Thymus (tissue), 11 donors: Measurements from ENCODE around the gene MCM9. TPM values are rescaled to one million over a fixed set of nuclear protein-coding genes. Genes with fewer than 3 reads are reported as not detected.

Source experiments
- DNase-seq, 9 donors: peaks; one replicate each; pipeline ENCODE4 v3.0.0-alpha.2; 2013; ENCODE audit warnings: low spot score in 9 of 9, low read depth in 6 of 9, missing footprints in 1 of 9
- H3K27ac ChIP-seq, 2 donors: one replicate each; pipeline ENCODE4 v1.5.1; 2013; ENCODE audit warnings: control low read depth in 1 of 2, low read depth in 1 of 2, low read length in 1 of 2, mild to moderate bottlenecking in 1 of 2, moderate library complexity in 1 of 2
- H3K27me3 ChIP-seq, 2 donors: one replicate each; pipeline ENCODE4 v1.5.1; 2013; ENCODE audit warnings: low read length in 1 of 2; ENCODE audit not compliant: control insufficient read depth in 2 of 2, insufficient read depth in 1 of 2
- H3K36me3 ChIP-seq, 2 donors: one replicate each; pipeline ENCODE4 v1.5.1; 2013; ENCODE audit warnings: low read length in 1 of 2, mild to moderate bottlenecking in 1 of 2, moderate library complexity in 1 of 2; ENCODE audit not compliant: control insufficient read depth in 2 of 2, insufficient read depth in 2 of 2
- H3K4me1 ChIP-seq, 2 donors: one replicate each; pipeline ENCODE4 v1.5.1; 2013; ENCODE audit warnings: low read length in 2 of 2; ENCODE audit not compliant: control insufficient read depth in 2 of 2, insufficient read depth in 2 of 2
- H3K4me3 ChIP-seq, 2 donors: one replicate each; pipeline ENCODE4 v1.5.1; 2013; ENCODE audit warnings: low read length in 2 of 2, control low read depth in 1 of 2, mild to moderate bottlenecking in 1 of 2
- H3K9me3 ChIP-seq, 2 donors: one replicate each; pipeline ENCODE4 v1.5.1; 2013; ENCODE audit warnings: low read length in 1 of 2, mild to moderate bottlenecking in 1 of 2; ENCODE audit not compliant: control insufficient read depth in 2 of 2, insufficient read depth in 1 of 2
- WGBS: extraction: QIAGEN DNeasy Blood & Tissue Kit; methylation state at CpG from one replicate; pipeline ENCODE4 v1.1.7; 2013; 5-methylcytosine and 5-hydroxymethylcytosine counted together
- polyA plus RNA-seq: library from polyadenylated mRNA; stranded (reverse); fragments of 200-250 nt; gene quantifications from one replicate; pipeline ENCODE4 v1.2.3, GENCODE V29; 2013
- total RNA-seq: library from RNA; stranded (reverse); fragments of 120-200 nt; gene quantifications from one replicate; pipeline ENCODE4 v1.2.4, GENCODE V29; 2013
- donor health status: healthy.

Gene MCM9
- total and polyA plus RNA-seq, 2 donors = 7.6 to 12.2 TPM

- Histone ChIP-seq H3K27ac (no peak overlapping the region), H3K4me3 (no peak overlapping the region), H3K36me3 (no peaks in the 10 kb centered on the region), H3K9me3 (no peaks in the 10 kb centered on the region), H3K4me1 (peaks cover 5 to 16% of the 10 kb centered on the region in 2 donors), H3K27me3 (no peaks in the 10 kb centered on the region)
- WGBS = 79% methylated on average over 5 of the region's 5 CpGs
- DNase-seq = no peak
These were observed 150.9 kb downstream of the MCM9 start for GRCh38 chr6:118783931-118784550.

- H3K27me3 ChIP-seq = no peaks in the 10 kb centered on the region
- H3K4me1 ChIP-seq = peaks cover 1 to 3% of the 10 kb centered on the region in 2 donors
- H3K36me3 ChIP-seq = no peaks in the 10 kb centered on the region
- no peak overlapping the region for H3K4me3 ChIP-seq
- WGBS = 94% methylated on average over 3 of the region's 3 CpGs
- H3K9me3 ChIP-seq = no peaks in the 10 kb centered on the region
- no peak for DNase-seq
- no peak overlapping the region for H3K27ac ChIP-seq
These were observed 152.3 kb downstream of the MCM9 start for GRCh38 chr6:118782651-118783050.

GRCh38 chr6:118781897-118782296 lies 153.1 kb downstream of the MCM9 start:
- Histone ChIP-seq H3K4me1 (peaks cover 0 to 5% of the 10 kb centered on the region in 2 donors), H3K27me3 (no peaks in the 10 kb centered on the region), H3K4me3 (no peak overlapping the region), H3K9me3 (no peaks in the 10 kb centered on the region), H3K36me3 (no peaks in the 10 kb centered on the region), H3K27ac (no peak overlapping the region)
- WGBS = 78% methylated on average over 2 of the region's 2 CpGs
- no peak for DNase-seq

DNA sequence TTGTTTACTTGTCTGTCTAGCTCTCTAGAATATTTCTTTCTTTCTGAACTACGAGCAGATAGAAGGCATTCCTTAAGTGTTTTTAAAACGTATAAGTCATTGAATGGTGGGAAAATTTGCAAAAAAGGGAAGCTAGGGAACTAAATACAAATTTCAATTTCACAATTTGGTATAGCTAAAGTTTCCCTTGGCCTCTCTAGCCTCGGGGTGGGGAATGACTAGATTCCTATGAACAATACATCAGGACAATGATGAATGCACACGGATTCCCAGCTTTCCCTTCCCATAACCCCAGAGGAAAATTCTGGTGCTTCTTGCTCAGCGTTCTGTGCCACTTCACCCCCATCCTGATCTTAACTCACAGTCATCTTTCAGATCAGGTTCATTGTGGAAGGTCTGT lies 154.3 kb downstream of the MCM9 start:
- Histone ChIP-seq H3K27ac (no peak overlapping the region), H3K4me3 (no peak overlapping the region), H3K9me3 (no peaks in the 10 kb centered on the region), H3K4me1 (peaks cover 0 to 8% of the 10 kb centered on the region in 2 donors), H3K27me3 (no peaks in the 10 kb centered on the region), H3K36me3 (no peaks in the 10 kb centered on the region)
- whole genome bisulfite sequencing = 78% methylated on average over 5 of the region's 5 CpGs
- no peak for DNase-seq

DNA sequence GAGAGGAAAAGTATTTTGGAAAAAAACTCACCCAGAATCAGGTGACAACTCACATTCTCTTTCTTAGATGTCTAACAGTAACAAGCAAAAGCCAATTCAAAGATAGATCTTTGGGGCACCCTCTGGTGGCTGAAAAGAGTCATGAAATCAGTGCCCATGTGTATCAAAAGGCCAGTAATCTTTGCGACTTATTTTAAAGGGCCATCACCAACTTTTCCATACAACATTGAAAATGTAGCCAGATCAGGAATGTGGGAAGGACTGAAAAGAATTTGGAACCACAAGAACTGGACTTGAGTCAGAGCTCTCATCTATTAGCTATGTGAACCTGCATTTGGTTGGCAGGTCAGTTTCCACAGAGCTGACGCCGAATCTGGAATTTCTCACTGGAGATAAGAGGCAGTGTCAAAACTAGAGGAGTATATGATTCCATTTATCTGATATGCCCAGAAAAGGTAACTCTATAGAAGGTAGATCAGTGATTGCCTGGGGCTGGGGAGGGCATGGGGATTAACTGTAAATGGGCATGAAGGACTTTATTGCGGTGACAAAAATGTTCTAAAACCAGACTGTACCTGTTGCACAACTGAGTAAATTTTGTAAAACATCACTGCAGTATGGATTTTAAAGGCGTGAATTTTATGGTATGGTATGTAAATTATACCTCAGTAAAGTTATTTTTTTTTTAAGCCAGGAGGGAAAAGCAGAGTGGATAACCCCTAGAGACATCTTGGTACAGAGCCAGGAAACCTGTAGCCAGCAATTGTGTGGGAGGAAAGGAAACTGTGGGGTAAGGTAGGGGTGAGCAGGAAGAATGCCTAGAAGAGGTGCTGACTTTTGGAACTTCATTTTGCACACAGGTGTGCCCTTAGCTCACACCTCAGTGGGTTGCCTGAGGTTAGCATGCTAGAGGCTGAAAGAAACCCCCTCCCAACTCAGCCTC lies 158.1 kb downstream of the MCM9 start:
- Histone ChIP-seq H3K4me3 (no peak overlapping the region), H3K4me1 (peaks cover 0 to 8% of the 10 kb centered on the region in 2 donors), H3K36me3 (no peaks in the 10 kb centered on the region), H3K27me3 (no peaks in the 10 kb centered on the region), H3K27ac (no peak overlapping the region), H3K9me3 (no peaks in the 10 kb centered on the region)
- peak in 8 of 9 donors; percentile 59 to 88 (median 70) for DNase-seq
- WGBS = 63% methylated on average over 5 of the region's 5 CpGs

DNA sequence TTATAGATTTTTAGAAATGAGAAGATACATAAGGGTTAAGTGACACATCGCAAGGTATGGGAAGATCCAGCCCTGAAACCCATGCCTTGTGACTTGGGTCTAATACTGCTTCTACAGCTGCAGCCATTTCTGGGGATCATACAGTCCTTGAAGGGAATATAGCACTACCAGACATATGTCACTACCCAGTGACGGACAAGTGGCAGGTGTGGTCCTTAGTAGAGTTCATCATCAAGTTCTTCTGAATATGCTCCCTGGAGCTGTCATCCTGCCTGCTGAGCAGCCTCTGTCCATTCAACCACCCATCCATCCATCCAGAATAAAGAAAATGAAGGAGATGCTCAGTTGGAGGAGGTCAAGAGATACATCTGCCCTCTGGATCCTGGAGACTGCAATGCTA lies 159.6 kb downstream of the MCM9 start:
- H3K27ac ChIP-seq = no peak overlapping the region
- H3K4me1 ChIP-seq = peaks cover 0 to 9% of the 10 kb centered on the region in 2 donors
- no peak overlapping the region for H3K4me3 ChIP-seq
- no peaks in the 10 kb centered on the region for H3K36me3 ChIP-seq
- H3K27me3 ChIP-seq = no peaks in the 10 kb centered on the region
- no peak for DNase-seq
- over 99% methylated on average over 2 of the region's 2 CpGs for WGBS
- H3K9me3 ChIP-seq = no peaks in the 10 kb centered on the region

- Histone ChIP-seq H3K36me3 (no peaks in the 10 kb centered on the region), H3K9me3 (no peaks in the 10 kb centered on the region), H3K27me3 (no peaks in the 10 kb centered on the region), H3K27ac (no peak overlapping the region), H3K4me3 (no peak overlapping the region), H3K4me1 (peaks cover 0 to 13% of the 10 kb centered on the region in 2 donors)
- DNase-seq = no peak
- WGBS = 99% methylated on average over 2 of the region's 2 CpGs
These were observed 160.4 kb downstream of the MCM9 start for GRCh38 chr6:118774581-118774980.

GRCh38 chr6:118772886-118773285 lies 162.1 kb downstream of the MCM9 start:
- no peak for DNase-seq
- Histone ChIP-seq H3K9me3 (no peaks in the 10 kb centered on the region), H3K4me3 (no peak overlapping the region), H3K27me3 (no peaks in the 10 kb centered on the region), H3K36me3 (no peaks in the 10 kb centered on the region), H3K4me1 (peaks cover 8 to 26% of the 10 kb centered on the region in 2 donors), H3K27ac (no peak overlapping the region)
- 97% methylated on average over 3 of the region's 3 CpGs for WGBS

DNA sequence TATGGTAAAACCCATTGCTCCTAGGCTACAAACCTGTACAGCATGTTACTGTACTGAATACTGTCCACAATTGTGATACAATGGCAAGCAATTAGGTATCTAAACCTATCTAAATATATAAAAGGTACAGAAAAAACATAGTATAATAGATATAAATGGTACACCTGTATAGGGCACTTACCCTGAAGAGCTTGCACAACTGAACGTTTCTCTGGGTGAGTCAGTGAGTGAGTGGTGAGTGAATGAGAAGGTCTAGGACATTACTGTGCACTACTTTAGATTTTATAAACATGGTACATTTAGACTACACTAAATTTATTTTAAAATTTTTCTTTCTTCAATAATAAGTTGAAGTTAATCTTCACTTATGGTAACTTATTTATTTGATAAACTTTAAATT lies 163.7 kb downstream of the MCM9 start:
- no peak overlapping the region for H3K27ac ChIP-seq
- H3K4me3 ChIP-seq = no peak overlapping the region
- H3K27me3 ChIP-seq = no peaks in the 10 kb centered on the region
- H3K36me3 ChIP-seq = no peaks in the 10 kb centered on the region
- H3K4me1 ChIP-seq = peaks cover 8 to 24% of the 10 kb centered on the region in 2 donors
- DNase-seq = no peak
- WGBS = 91% methylated on average over 1 of the region's 1 CpG
- no peaks in the 10 kb centered on the region for H3K9me3 ChIP-seq
